RWPE1 (cell line): ENCODE results near the gene GABRG3.

ENCODE experiments used
- CTCF ChIA-PET: fragments of 350-600 bp; sonication (Branson Sonifier 250); formaldehyde crosslinking; extraction: SDS; loops from one replicate; lab custom pipeline; 2021; lab: Yijun Ruan, JAX
- POLR2A ChIA-PET: fragments of 400-600 bp; formaldehyde crosslinking; extraction: SDS; loops from one replicate; lab custom pipeline; 2020; ENCODE audit warnings: antibody characterized with exemption; ENCODE audit not compliant: low non-redundant PET; lab: Yijun Ruan, JAX
- DNase-seq: peaks from one replicate; pipeline ENCODE4 v3.0.0; 2012; ENCODE audit warnings: low spot score
- H3K27ac ChIP-seq: fragments of 450-650 bp; 2 replicates; pipeline ENCODE4 v1.5.1; 2017
- CTCF ChIP-seq: fragments of 450-650 bp; conservative IDR thresholded peaks from 2 replicates; pipeline ENCODE4 v1.5.1; 2017; ENCODE audit warnings: low read depth, mild to moderate bottlenecking

The GABRG3 gene

GRCh38 chr15:27196691-27197090 lies 225.7 kb downstream of the GABRG3 start:
- TF ChIP-seq CTCF, result no peak
- ChIA-PET POLR2A (no interaction called here), CTCF (no interaction called here)
- no peak overlapping the region for H3K27ac ChIP-seq
- no peak for DNase-seq

- ChIA-PET POLR2A (no interaction called here), CTCF (no interaction called here)
Measured at GRCh38 chr15:27201425-27201824, 230.4 kb downstream of the GABRG3 start.

GRCh38 chr15:27210176-27210575 lies 239.2 kb downstream of the GABRG3 start:
- DNase-seq, result no peak
- ChIA-PET POLR2A (no interaction called here), CTCF (no interaction called here)
- H3K27ac ChIP-seq, result no peak overlapping the region
- no peak for TF ChIP-seq CTCF

More at GRCh38 chr15:27201425-27201824, 230.4 kb downstream of the GABRG3 start:
- no peak overlapping the region for H3K27ac ChIP-seq
- no peak for TF ChIP-seq CTCF
- no peak for DNase-seq

- CTCF ChIA-PET, result interaction anchor here (0.6 kb wide), 2 partner anchors 106 to 737 kb away, joined by 3 to 4 read pairs; no protein-coding TSS in a partner anchor
- POLR2A ChIA-PET, result no interaction called here
- no peak for TF ChIP-seq CTCF
- DNase-seq, result no peak
- H3K27ac ChIP-seq, result no peak overlapping the region
Measured at GRCh38 chr15:27214032-27214431, 243.1 kb downstream of the GABRG3 start.

- H3K27ac ChIP-seq, result no peak overlapping the region
- no peak for TF ChIP-seq CTCF
- POLR2A ChIA-PET, result no interaction called here
- no peak for DNase-seq
- CTCF ChIA-PET, result no interaction called here
Measured at GRCh38 chr15:27214961-27215360, 244.0 kb downstream of the GABRG3 start.

- DNase-seq, result no peak
- ChIA-PET CTCF (no interaction called here), POLR2A (no interaction called here)
- TF ChIP-seq CTCF, result no peak
- no peak overlapping the region for H3K27ac ChIP-seq
Measured at GRCh38 chr15:27218426-27218825, 247.4 kb downstream of the GABRG3 start.

- DNase-seq, result no peak
- CTCF ChIA-PET, result no interaction called here
- no peak for TF ChIP-seq CTCF
- POLR2A ChIA-PET, result no interaction called here
- H3K27ac ChIP-seq, result no peak overlapping the region
Measured at GRCh38 chr15:27219636-27220035, 248.7 kb downstream of the GABRG3 start.
